K562 (cell line): ENCODE results near the gene EML6. TPM values are rescaled to one million over a fixed set of nuclear protein-coding genes. Genes with fewer than 3 reads are reported as not detected.
A peak's percentile ranks its signal among the peaks of the same experiment; 100 is the strongest.

ENCODE experiments used
- CHAMP1 ChIP-seq: fragments of 450-650 bp; IDR thresholded peaks from 2 replicates; pipeline ENCODE4 v1.6.1; 2016; ENCODE audit warnings: mild to moderate bottlenecking
- CHCHD3 ChIP-seq: fragments of 250-450 bp; sonication (Bioruptor Pico); IDR thresholded peaks from 2 replicates; pipeline ENCODE4 v2.1.2; 2022; ENCODE audit warnings: mild to moderate bottlenecking
- FOXA3 ChIP-seq, 2 experiments: fragments of 450-650 bp in 1 of 2; sonication (generic) in 1 of 2; formaldehyde crosslinking; IDR thresholded peaks in 1 of 2; conservative IDR thresholded peaks in 1 of 2; 2 replicates each; pipeline versions ENCODE4 v1.4.0 to v1.8.0; 2020 to 2022; ENCODE audit warnings: mild to moderate bottlenecking in 2 of 2, missing genetic modification reagents in 1 of 2
- NRF1 ChIP-seq, 2 experiments: fragments of 450-650 bp; IDR thresholded peaks in 1 of 2; conservative IDR thresholded peaks in 1 of 2; 2 replicates each; pipeline ENCODE4 v1.6.1; 2014; ENCODE audit warnings: mild to moderate bottlenecking in 2 of 2
- RB1 ChIP-seq: fragments of 450-650 bp; IDR thresholded peaks from 2 replicates; pipeline ENCODE4 v1.6.1; 2017; ENCODE audit warnings: low read depth, mild to moderate bottlenecking
- RBM22 ChIP-seq: fragments of 200-400 bp; formaldehyde crosslinking; IDR thresholded peaks from 2 replicates; pipeline ENCODE4 v1.6.1; 2018; ENCODE audit warnings: low read length, low read depth; ENCODE audit not compliant: poor library complexity, severe bottlenecking
- SLC30A9 ChIP-seq: fragments of 250-450 bp; sonication (Bioruptor Pico); IDR thresholded peaks from 2 replicates; pipeline ENCODE4 v1.8.0; 2022; ENCODE audit warnings: mild to moderate bottlenecking, moderate library complexity
- SRSF1 ChIP-seq: fragments of 200-400 bp; formaldehyde crosslinking; IDR thresholded peaks from 2 replicates; pipeline ENCODE4 v1.6.1; 2017; ENCODE audit warnings: mild to moderate bottlenecking, low read depth, low read length, moderate library complexity
- ZBTB33 ChIP-seq: sonication (generic); formaldehyde crosslinking; IDR thresholded peaks from 2 replicates; pipeline ENCODE4 v1.8.1; 2023; ENCODE audit warnings: mild to moderate bottlenecking, missing genetic modification reagents
- ZNF143 ChIP-seq: sonication (generic); formaldehyde crosslinking; IDR thresholded peaks from 2 replicates; pipeline ENCODE4 v1.9.0; 2022; ENCODE audit warnings: mild to moderate bottlenecking, missing genetic modification reagents
- ZNF318 ChIP-seq, 2 experiments: fragments of 450-650 bp; IDR thresholded peaks; 2 replicates each; pipeline ENCODE4 v1.6.1; 2016; ENCODE audit warnings: mild to moderate bottlenecking in 2 of 2, borderline replicate concordance in 1 of 2, low read depth in 1 of 2, moderate library complexity in 1 of 2
- ZNF408 ChIP-seq: fragments of 250-450 bp; sonication (Bioruptor Pico); IDR thresholded peaks from 2 replicates; pipeline ENCODE4 v1.4.0; 2020; ENCODE audit warnings: low read depth, mild to moderate bottlenecking, moderate library complexity
- ZNF79 ChIP-seq: fragments of 250-450 bp; sonication (Bioruptor Pico); IDR thresholded peaks from 2 replicates; pipeline ENCODE4 v1.4.0; 2020; ENCODE audit warnings: low read depth, mild to moderate bottlenecking, moderate library complexity
- polyA plus RNA-seq, 8 experiments: library from polyadenylated mRNA; depleted of rRNA in 4 of 8; stranded (reverse) in 5 of 8; unstranded in 3 of 8; fragments of >200 nt; fragmentation: Nextera tagmentation in 2 of 8; fragmentation: Illumina TruSeq in 1 of 8; extraction: Ambion mirVana in 2 of 8; extraction: Trizol in 1 of 8; gene quantifications; 2 replicates each; pipeline versions ENCODE4 v1.2.1 to v1.2.3, GENCODE V29; 2011 to 2014; ENCODE audit warnings: inconsistent platforms in 1 of 8, missing spikeins in 1 of 8
- total RNA-seq, 7 experiments: library from RNA; depleted of rRNA in 6 of 7; stranded (reverse); fragments of >200 nt in 6 of 7; fragmentation: Illumina TruSeq in 2 of 7; extraction: Trizol in 2 of 7; gene quantifications; 2 replicates each; pipeline versions ENCODE4 v1.2.1 to v1.2.3, GENCODE V29; 2011 to 2021; ENCODE audit warnings: low replicate concordance in 1 of 7

EML6 gene
- total and polyA plus RNA-seq, 9 of the 15 experiments (the other 6 are each of a cell fraction or from before 2014, with no cell fraction given), result 0.07 to 0.56 (median 0.25) TPM

GRCh38 chr2:54967759-54968365 is 244.4 kb downstream of the EML6 start (continued):
- TF ChIP-seq RBM22 (peak; percentile 68), RB1 (no peak), CHCHD3 (CRISPR knock-in tag) (no peak), CHAMP1 (no peak), ZNF408 (CRISPR knock-in tag) (no peak), NRF1 (conservative IDR thresholded peaks at IDR 0.05 in 1 of 2, IDR thresholded peaks at IDR 0.05 in 1 of 2) (peak; percentile 61 to 63), ZNF318 (IDR thresholded peaks at IDR 0.05; ENCODE audit: borderline replicate concordance in 1 of 2, low read depth in 1 of 2) (no peak), FOXA3 (CRISPR knock-in tag; conservative IDR thresholded peaks at IDR 0.05 in 1 of 2, IDR thresholded peaks at IDR 0.05 in 1 of 2) (no peak), SLC30A9 (CRISPR knock-in tag) (no peak), SRSF1 (no peak), ZBTB33 (CRISPR knock-in tag) (0 out of 2 replicates have a peak, but pooled peaks have one; percentile 20), ZNF79 (CRISPR knock-in tag) (no peak), ZNF143 (CRISPR knock-in tag) (no peak)
